Esophagus squamous epithelium (tissue), 4 donors: ENCODE measurements around the gene MICU2.
"Not testable (repeated sequence)": the region's sequence is repeated elsewhere in the genome, so short reads cannot be mapped to it uniquely, and the experiment has no call there.

Source experiments
- CTCF ChIP-seq, 6 experiments: fragments of 450-650 bp in 4 of 6; fragments of 200-600 bp in 2 of 6; sonication (generic) in 2 of 6; IDR thresholded peaks; one replicate each; pipeline ENCODE4 v1.5.1; 2016 to 2019; ENCODE audit warnings: antibody characterized with exemption in 6 of 6, mild to moderate bottlenecking in 4 of 6, moderate library complexity in 4 of 6
- POLR2A ChIP-seq, 4 donors: fragments of 450-650 bp; IDR thresholded peaks; one replicate each; pipeline ENCODE4 v1.6.1; 2017; ENCODE audit warnings: antibody characterized with exemption in 4 of 4, mild to moderate bottlenecking in 4 of 4, moderate library complexity in 3 of 4

GRCh38 chr13:21589510-21589909 is 14.5 kb downstream of the MICU2 start:
- not testable (repeated sequence) for TF ChIP-seq CTCF, POLR2A (IDR thresholded peaks at IDR 0.05)
